Embryonic facial prominence (tissue), 1 donor: ENCODE measurements around the gene COL4A2.
A peak's percentile ranks its signal among the peaks of the same experiment; 100 is the strongest.
"Not testable (repeated sequence)": the region's sequence is repeated elsewhere in the genome, so short reads cannot be mapped to it uniquely, and the experiment has no call there.

Experiments
- DNase-seq: peaks from one replicate; pipeline ENCODE4 v3.0.0-alpha.2; 2016; ENCODE audit errors: extremely low spot score

The COL4A2 gene

GRCh38 chr13:110438776-110439175 lies 131.7 kb downstream of the COL4A2 start:
- DNase-seq = no peak

DNA sequence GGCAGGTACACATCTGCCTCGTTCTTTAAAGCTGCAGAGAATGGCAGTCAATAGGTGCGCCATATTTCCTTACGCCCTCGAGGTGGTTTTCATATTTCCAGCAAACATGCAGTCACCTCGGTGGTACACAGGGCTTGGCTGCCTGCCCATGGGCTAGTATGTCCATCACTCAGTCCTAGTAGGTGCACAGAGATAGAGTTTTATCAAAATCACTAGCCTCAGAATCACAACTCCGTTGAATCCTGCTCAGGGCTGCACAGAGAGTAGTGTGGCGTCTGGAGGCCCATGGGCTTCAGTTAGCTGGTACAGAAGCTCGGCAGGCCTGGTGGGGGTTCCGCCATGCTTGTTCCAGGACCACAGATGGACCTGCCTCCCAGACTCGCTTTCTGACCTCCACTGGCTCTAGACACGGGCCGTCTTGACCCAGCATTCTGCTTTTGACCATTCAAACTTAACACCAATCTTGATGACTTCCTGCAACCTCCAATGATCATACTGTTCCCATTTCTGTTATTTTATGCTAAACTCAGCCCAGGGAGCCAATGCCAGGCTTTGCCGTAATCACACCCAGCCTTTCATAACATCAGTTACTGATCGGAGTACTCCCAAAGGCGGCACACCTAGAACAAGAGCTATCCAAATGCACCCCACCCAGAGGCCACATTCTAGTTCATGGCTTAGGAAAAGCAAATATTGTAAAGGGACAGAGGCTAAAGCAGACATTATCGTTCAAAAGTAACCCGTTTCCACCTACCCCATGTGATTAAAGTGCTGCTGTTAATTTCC lies 134.1 kb downstream of the COL4A2 start:
- no peak for DNase-seq

GRCh38 chr13:110442930-110443621 lies 136.0 kb downstream of the COL4A2 start:
- DNase-seq = no peak

- DNase-seq = no peak
Measured at GRCh38 chr13:110443622-110444225, 136.6 kb downstream of the COL4A2 start.

GRCh38 chr13:110444226-110444653 lies 137.2 kb downstream of the COL4A2 start:
- DNase-seq = no peak

DNA sequence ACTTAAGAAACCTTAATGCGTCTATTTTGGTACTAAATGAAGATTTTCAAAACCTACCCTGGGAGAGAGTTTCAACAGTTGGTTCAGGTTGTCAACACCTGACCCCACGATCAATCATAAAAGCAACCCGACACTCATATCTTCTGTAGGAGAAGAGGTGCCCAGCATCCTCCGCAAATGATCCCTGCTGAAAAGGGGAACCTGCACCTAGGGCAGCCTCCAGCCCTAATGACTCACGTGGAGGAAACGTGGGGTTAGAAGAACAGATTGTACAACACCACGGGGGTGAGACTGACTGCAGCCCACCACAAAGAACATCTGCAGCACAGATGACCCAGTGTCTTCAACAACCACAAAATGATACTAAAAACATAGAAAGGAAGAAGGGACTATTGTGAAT lies 138.1 kb downstream of the COL4A2 start:
- DNase-seq = no peak

DNA sequence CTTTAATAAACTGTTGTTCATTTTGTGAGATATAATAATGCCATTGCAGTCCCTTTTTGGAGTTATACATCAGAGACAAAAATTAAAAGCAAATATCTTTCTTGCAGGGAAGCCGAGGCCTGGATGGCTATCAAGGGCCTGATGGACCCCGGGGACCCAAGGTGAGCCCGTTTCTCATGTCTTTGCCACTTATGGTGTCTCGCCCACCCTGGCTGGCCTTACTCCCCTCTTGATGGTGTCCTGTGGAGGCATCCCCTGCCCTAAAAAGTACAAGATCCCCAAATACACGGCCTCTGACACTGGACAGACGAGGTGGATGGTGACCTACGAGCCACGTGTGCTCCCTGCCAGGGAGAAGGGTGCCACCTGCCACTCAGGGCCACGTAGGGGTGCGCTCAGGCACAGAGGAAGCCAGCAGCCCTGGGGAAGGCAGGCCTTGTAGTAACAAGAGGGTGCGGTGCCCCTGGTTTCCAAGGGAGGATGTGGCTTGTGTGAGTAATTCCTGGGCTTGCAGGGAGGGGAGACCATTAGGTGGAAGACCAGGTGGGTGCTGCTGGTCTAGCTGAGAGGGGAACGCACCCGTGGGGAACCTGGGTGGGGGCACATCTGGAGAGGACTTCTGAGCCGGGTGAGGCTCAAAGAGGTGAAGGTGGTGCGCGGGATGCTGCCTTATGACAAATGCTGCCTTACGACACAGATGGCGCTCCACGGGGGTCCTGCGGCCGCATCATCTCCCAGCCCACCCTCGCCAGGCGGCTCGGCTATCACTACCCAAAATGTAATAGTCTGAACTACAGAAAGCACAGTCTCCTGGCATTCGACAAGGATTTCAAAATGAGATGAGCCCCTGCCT lies 138.9 kb downstream of the COL4A2 start:
- DNase-seq = no peak

DNA sequence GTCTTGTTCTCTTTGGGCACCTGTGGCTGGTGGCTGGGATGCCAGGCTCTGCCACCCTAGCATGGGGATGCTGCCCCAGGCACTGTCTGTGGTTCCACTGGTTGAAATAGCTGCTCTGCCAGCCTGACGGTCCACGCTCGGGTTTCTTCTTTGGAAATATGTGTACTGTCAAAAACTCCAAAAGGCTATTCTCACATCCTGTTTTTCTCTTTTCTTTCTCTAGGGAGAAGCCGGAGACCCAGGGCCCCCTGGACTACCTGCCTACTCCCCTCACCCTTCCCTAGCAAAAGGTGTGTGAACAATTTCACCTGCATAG lies 139.4 kb downstream of the COL4A2 start:
- no peak for DNase-seq

DNA sequence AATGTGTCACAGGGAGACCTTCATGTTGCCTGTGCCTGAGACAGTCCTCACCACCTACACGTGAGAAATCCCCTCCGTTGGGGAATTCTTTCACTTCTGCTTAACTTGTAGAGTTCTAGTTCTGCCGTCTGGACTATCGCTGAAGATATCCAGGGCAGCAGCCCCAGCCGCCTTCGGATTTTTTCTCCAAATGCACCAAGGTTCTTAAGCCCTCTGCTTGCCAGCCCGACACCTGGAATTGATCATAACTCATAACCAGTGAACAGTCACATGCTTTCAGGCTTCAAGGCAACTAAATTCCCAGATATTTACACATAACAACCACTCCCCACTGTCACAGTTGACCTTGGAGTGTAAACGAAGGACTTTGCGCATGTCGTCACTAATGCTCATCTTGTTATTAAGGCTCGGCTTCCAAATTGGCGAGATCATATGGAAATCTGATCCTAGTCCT lies 140.0 kb downstream of the COL4A2 start:
- DNase-seq = peak; percentile 49

GRCh38 chr13:110447801-110448200 lies 140.7 kb downstream of the COL4A2 start:
- no peak for DNase-seq

DNA sequence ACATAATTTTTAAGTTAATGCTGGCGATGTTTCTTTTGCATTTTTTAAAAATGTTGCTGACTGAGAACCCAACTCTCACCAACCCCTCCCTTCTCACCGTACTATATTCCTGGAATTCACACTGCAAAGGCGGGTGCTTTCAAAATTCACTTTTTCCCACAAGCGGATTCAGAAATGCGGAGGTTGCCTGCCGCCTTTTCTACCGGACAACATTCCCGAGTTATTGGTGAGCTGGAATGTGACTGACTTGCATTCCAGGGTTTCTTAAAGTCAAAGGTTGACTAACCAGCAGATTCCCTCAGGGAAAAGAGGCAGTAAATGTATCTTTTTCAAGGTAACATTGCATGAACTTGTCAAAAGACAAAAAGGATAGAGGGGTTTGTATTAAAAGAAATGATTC lies 141.1 kb downstream of the COL4A2 start:
- no peak for DNase-seq

DNA sequence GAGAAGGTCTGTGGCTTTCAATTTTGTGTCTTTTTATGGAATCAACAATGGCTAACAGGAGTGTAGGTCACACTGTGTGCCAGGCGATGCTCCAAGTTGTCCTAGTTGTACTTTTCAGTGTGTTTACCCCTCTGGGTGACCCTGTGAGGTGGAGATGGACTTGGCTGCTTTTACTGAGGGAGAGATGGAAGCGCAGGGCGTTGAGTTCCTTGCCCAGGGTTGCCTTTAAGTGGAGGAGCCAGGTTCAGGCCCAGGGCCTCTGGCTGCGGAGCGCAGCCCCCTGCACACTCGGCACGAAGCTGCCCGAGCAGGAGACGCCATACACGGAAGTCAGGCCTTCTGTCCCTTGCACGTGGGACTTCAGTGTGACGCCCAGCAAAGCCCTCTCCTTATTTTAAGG lies 141.6 kb downstream of the COL4A2 start:
- no peak for DNase-seq

DNA sequence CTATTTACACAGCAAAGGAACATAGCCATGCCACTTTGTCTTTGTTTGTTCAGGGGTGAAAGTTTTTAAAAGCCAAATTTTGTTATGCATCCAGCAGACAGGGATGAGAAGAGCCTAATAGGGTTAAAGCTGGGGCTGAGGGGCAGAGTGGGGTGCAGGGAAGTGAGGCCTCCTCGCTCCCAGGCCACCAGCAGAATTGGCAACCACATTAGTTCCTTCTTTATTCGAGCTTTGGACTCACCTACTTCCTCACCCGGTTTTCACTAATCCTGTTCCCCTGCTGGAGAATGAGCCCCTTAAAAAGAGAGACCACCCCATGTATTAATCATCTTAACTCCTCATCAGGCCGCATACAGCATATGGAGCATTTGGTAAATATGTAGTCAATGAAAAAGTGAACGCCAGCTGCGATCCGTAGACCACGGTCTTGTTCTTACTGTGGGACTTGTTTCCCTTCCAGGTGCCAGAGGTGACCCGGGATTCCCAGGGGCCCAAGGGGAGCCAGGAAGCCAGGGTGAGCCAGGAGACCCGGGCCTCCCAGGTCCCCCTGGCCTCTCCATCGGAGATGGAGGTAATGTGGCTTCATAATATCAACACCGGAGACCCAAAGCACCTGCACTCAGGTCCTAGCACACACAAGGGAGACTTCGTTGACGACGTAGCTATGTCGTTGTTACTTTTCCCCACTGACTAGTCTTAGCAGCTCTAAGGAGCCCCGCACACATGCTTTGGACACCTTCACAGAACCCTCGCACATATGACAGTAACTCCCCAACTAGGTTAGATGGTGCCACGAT lies 142.3 kb downstream of the COL4A2 start:
- no peak for DNase-seq

- DNase-seq = no peak
Measured at GRCh38 chr13:110450016-110450900, 143.2 kb downstream of the COL4A2 start.

- no peak for DNase-seq
Measured at GRCh38 chr13:110450941-110451730, 144.1 kb downstream of the COL4A2 start.

GRCh38 chr13:110453091-110453490 lies 146.0 kb downstream of the COL4A2 start:
- DNase-seq = not testable (repeated sequence)

GRCh38 chr13:110453797-110454196 lies 146.7 kb downstream of the COL4A2 start:
- DNase-seq = no peak

- no peak for DNase-seq
Measured at GRCh38 chr13:110454227-110454859, 147.3 kb downstream of the COL4A2 start.

DNA sequence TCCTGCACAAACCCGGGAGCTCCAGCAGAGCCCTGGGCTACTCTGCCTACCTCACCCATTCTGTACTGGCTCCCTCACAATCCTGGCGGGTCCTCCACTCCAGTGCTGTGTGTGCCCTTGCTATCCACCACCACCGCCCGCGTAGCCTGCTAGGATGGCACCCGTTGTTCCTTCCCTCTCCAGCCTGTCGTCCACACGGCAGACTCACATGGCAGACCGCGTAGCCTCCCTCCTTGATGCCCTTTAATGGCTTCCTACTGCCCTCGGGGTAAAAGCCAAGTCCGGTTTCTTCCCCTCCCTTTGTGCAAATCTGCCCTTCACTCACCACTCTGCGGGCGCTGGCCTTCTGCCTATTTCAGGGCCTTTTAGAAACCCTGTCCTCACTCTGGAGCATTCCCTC lies 147.9 kb downstream of the COL4A2 start:
- no peak for DNase-seq
